ENCODE measurements around the gene FAM186B.
A peak's percentile ranks its signal among the peaks of the same experiment; 100 is the strongest.

The FAM186B gene

GRCh38 chr12:49545815-49546214 is 59.6 kb downstream of the FAM186B start:
- Histone ChIP-seq H3K4me3 (ENCODE audit: low read length) (no peak overlapping the region), H3K4me1 (ENCODE audit: insufficient read depth, low read length) (peaks cover 10% of the 10 kb centered on the region), H3K27me3 (ENCODE audit: insufficient read depth, low read length) (peaks cover 74% of the 10 kb centered on the region), H3K36me3 (ENCODE audit: insufficient read depth, low read length) (no peaks in the 10 kb centered on the region), H3K9me3 (ENCODE audit: low read length) (no peaks in the 10 kb centered on the region), H2AFZ (ENCODE audit: low read depth, low read length) (no peak overlapping the region)

- peaks cover 84% of the 10 kb centered on the region for H3K27me3 ChIP-seq (ENCODE audit: insufficient read depth, low read length)
- H2AFZ ChIP-seq (ENCODE audit: low read depth, low read length) = no peak overlapping the region
- H3K4me3 ChIP-seq (ENCODE audit: low read length) = no peak overlapping the region
Observed at GRCh38 chr12:49543914-49544815, 61.3 kb downstream of the FAM186B start.

GRCh38 chr12:49543221-49543913 is 62.1 kb downstream of the FAM186B start:
- Histone ChIP-seq H3K4me1 (ENCODE audit: insufficient read depth, low read length) (peaks cover 9% of the 10 kb centered on the region), H3K4me3 (ENCODE audit: low read length) (no peak overlapping the region), H2AFZ (ENCODE audit: low read depth, low read length) (no peak overlapping the region), H3K36me3 (ENCODE audit: insufficient read depth, low read length) (no peaks in the 10 kb centered on the region), H3K9me3 (ENCODE audit: low read length) (no peaks in the 10 kb centered on the region), H3K27me3 (ENCODE audit: insufficient read depth, low read length) (peaks cover 83% of the 10 kb centered on the region)

More at GRCh38 chr12:49543914-49544815, 61.3 kb downstream of the FAM186B start:
- Histone ChIP-seq H3K36me3 (ENCODE audit: insufficient read depth, low read length) (no peaks in the 10 kb centered on the region), H3K4me1 (ENCODE audit: insufficient read depth, low read length) (peaks cover 9% of the 10 kb centered on the region), H3K9me3 (ENCODE audit: low read length) (no peaks in the 10 kb centered on the region)

- Histone ChIP-seq H3K4me1 (ENCODE audit: insufficient read depth, low read length) (peaks cover 14% of the 10 kb centered on the region), H3K27me3 (ENCODE audit: insufficient read depth, low read length) (peaks cover 83% of the 10 kb centered on the region), H3K4me3 (ENCODE audit: low read length) (no peak overlapping the region), H2AFZ (ENCODE audit: low read depth, low read length) (no peak overlapping the region), H3K9me3 (ENCODE audit: low read length) (no peaks in the 10 kb centered on the region), H3K36me3 (ENCODE audit: insufficient read depth, low read length) (no peaks in the 10 kb centered on the region)
Observed at GRCh38 chr12:49542592-49543160, 62.8 kb downstream of the FAM186B start.

- Histone ChIP-seq H3K9me3 (ENCODE audit: low read length) (no peaks in the 10 kb centered on the region), H3K36me3 (ENCODE audit: insufficient read depth, low read length) (no peaks in the 10 kb centered on the region), H3K4me3 (ENCODE audit: low read length) (no peak overlapping the region), H3K4me1 (ENCODE audit: insufficient read depth, low read length) (peaks cover 17% of the 10 kb centered on the region), H2AFZ (ENCODE audit: low read depth, low read length) (no peak overlapping the region), H3K27me3 (ENCODE audit: insufficient read depth, low read length) (peaks cover 84% of the 10 kb centered on the region)
Observed at GRCh38 chr12:49541911-49542505, 63.4 kb downstream of the FAM186B start.

GRCh38 chr12:49541140-49541861 is 64.1 kb downstream of the FAM186B start:
- H2AFZ ChIP-seq (ENCODE audit: low read depth, low read length) = no peak overlapping the region
- no peak overlapping the region for H3K4me3 ChIP-seq (ENCODE audit: low read length)
- H3K4me1 ChIP-seq (ENCODE audit: insufficient read depth, low read length) = peaks cover 17% of the 10 kb centered on the region
- H3K36me3 ChIP-seq (ENCODE audit: insufficient read depth, low read length) = no peaks in the 10 kb centered on the region
- no peaks in the 10 kb centered on the region for H3K9me3 ChIP-seq (ENCODE audit: low read length)
- peaks cover 86% of the 10 kb centered on the region for H3K27me3 ChIP-seq (ENCODE audit: insufficient read depth, low read length)

GRCh38 chr12:49540229-49541139 is 65.0 kb downstream of the FAM186B start:
- Histone ChIP-seq H3K27me3 (ENCODE audit: insufficient read depth, low read length) (peaks cover 86% of the 10 kb centered on the region), H3K36me3 (ENCODE audit: insufficient read depth, low read length) (no peaks in the 10 kb centered on the region)

GRCh38 chr12:49539406-49540228 is 65.8 kb downstream of the FAM186B start:
- peaks cover 24% of the 10 kb centered on the region for H3K4me1 ChIP-seq (ENCODE audit: insufficient read depth, low read length)
- no peaks in the 10 kb centered on the region for H3K36me3 ChIP-seq (ENCODE audit: insufficient read depth, low read length)
- H2AFZ ChIP-seq (ENCODE audit: low read depth, low read length) = no peak overlapping the region
- peaks cover 82% of the 10 kb centered on the region for H3K27me3 ChIP-seq (ENCODE audit: insufficient read depth, low read length)
- H3K4me3 ChIP-seq (ENCODE audit: low read length) = no peak overlapping the region
- H3K9me3 ChIP-seq (ENCODE audit: low read length) = no peaks in the 10 kb centered on the region

More at GRCh38 chr12:49540229-49541139, 65.0 kb downstream of the FAM186B start:
- Histone ChIP-seq H3K4me3 (ENCODE audit: low read length) (no peak overlapping the region), H3K9me3 (ENCODE audit: low read length) (no peaks in the 10 kb centered on the region), H3K4me1 (ENCODE audit: insufficient read depth, low read length) (peaks cover 23% of the 10 kb centered on the region), H2AFZ (ENCODE audit: low read depth, low read length) (no peak overlapping the region)

- Histone ChIP-seq H3K9me3 (ENCODE audit: low read length) (no peaks in the 10 kb centered on the region), H3K4me3 (ENCODE audit: low read length) (peak within 1 kb of the TSS; percentile 48), H3K4me1 (ENCODE audit: insufficient read depth, low read length) (peaks cover 17% of the 10 kb centered on the region), H2AFZ (ENCODE audit: low read depth, low read length) (peak within 1 kb of the TSS; percentile 85), H3K27me3 (ENCODE audit: insufficient read depth, low read length) (peaks cover 75% of the 10 kb centered on the region), H3K36me3 (ENCODE audit: insufficient read depth, low read length) (no peaks in the 10 kb centered on the region)
Observed at GRCh38 chr12:49538510-49539403, 66.7 kb downstream of the FAM186B start, which contains the start of gene KCNH3. TSS of gene KCNH3 (plus strand) at chr12:49539030. CDS start at chr12:49539417, 387 bp downstream.

- Histone ChIP-seq H3K36me3 (ENCODE audit: insufficient read depth, low read length) (no peaks in the 10 kb centered on the region), H2AFZ (ENCODE audit: low read depth, low read length) (peak overlapping the region; percentile 85), H3K9me3 (ENCODE audit: low read length) (no peaks in the 10 kb centered on the region), H3K4me1 (ENCODE audit: insufficient read depth, low read length) (peaks cover 14% of the 10 kb centered on the region), H3K27me3 (ENCODE audit: insufficient read depth, low read length) (peaks cover 68% of the 10 kb centered on the region), H3K4me3 (ENCODE audit: low read length) (peak overlapping the region; percentile 48)
Observed at GRCh38 chr12:49537752-49538509, 67.5 kb downstream of the FAM186B start.
